Measurements from ENCODE around the gene STK16. TPM values are rescaled to one million over a fixed set of nuclear protein-coding genes. Genes with fewer than 3 reads are reported as not detected.
"Not testable (repeated sequence)": the region's sequence is repeated elsewhere in the genome, so short reads cannot be mapped to it uniquely, and the experiment has no call there.

STK16 gene
- polyA plus RNA-seq, 3 donors: 38.9 to 40.4 (median 39.9) TPM

GRCh38 chr2:219284501-219285372 lies 39.5 kb downstream of the STK16 start:
- no peak for DNase-seq

DNA sequence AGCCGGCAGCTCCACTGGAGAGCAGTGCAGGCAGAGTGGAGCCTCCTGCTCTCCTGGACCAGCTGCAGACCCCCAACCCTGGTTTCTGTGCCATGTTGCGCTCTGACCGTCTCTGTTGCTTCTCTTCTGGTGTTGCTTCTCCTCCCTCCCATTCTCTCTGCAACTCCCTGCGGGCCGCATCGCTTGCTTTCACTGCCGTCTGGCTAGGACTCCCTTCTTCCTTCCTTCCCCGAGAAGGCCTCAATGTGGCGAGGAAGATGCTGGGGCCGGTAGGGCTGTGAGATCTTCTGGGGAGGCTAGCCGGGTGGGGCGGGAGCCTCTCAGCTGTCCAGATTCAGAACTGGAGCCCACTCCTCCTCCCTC lies 40.1 kb downstream of the STK16 start:
- no peak for DNase-seq

GRCh38 chr2:219285894-219286425 lies 40.7 kb downstream of the STK16 start:
- peak; percentile 61 for DNase-seq

GRCh38 chr2:219286436-219287115 lies 41.3 kb downstream of the STK16 start:
- no peak for DNase-seq

- DNase-seq: not testable (repeated sequence)
These were observed 41.8 kb downstream of the STK16 start for GRCh38 chr2:219287116-219287440.

GRCh38 chr2:219287580-219288265 lies 42.4 kb downstream of the STK16 start:
- DNase-seq: no peak

- no peak for DNase-seq
These were observed 43.9 kb downstream of the STK16 start for GRCh38 chr2:219289195-219289536.

- DNase-seq: no peak
These were observed 44.5 kb downstream of the STK16 start for GRCh38 chr2:219289537-219290361.

- no peak for DNase-seq
These were observed 45.3 kb downstream of the STK16 start for GRCh38 chr2:219290381-219291171.

DNA sequence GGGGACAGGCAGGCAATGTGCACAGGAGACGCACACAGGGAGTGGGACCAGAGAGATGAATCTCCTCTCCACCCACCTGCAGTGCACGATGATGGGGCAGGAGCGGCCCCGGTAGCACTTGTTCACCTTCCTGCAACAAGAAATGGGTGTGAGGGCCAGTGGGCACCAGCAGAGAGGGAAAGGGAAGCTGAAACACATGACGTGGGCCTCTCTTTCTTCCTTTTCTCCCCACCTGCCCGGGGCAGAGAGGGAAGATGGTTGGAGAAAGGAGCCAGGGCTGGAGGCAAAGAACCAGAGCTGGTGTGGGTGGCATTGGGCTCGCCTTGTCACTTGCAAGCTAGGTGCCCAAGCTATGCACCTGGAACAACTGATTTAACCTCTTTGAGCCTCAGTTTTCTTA lies 46.1 kb downstream of the STK16 start:
- no peak for DNase-seq

DNA sequence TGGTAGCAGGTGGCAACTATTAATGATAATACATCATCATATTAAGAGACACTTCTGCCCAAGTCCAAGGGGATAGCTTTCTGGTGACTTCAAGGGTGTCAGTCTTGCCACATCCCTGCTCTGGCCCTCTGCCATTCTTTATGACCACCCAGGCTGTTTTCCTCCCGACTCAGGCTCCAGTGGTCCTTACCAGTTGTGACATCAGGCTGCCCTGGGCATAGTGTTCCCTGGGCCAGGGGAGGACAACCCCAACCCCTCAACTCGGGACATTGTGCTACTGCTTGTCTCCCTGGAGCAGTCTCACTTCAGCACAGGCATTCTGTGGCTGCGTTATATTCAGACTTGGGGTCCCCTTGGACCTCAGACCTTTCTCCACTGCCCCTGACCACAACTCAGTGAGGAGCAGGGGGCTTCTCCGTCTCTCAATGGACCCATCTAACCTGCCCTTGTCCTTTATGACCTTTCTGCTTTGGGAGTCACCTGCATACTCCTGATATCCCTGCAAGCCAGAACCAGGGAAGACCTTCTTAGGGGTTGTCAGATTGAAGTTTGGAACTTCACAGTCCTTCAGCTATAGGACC lies 46.7 kb downstream of the STK16 start:
- no peak for DNase-seq

GRCh38 chr2:219292616-219293015 lies 47.3 kb downstream of the STK16 start:
- no peak for DNase-seq

GRCh38 chr2:219293736-219294231 lies 48.5 kb downstream of the STK16 start:
- DNase-seq: no peak

GRCh38 chr2:219294356-219295351 lies 49.4 kb downstream of the STK16 start:
- peak; percentile 86 for DNase-seq

- no peak for DNase-seq
These were observed 50.9 kb downstream of the STK16 start for GRCh38 chr2:219296142-219296541.

GRCh38 chr2:219296631-219297391 lies 51.5 kb downstream of the STK16 start:
- no peak for DNase-seq

DNA sequence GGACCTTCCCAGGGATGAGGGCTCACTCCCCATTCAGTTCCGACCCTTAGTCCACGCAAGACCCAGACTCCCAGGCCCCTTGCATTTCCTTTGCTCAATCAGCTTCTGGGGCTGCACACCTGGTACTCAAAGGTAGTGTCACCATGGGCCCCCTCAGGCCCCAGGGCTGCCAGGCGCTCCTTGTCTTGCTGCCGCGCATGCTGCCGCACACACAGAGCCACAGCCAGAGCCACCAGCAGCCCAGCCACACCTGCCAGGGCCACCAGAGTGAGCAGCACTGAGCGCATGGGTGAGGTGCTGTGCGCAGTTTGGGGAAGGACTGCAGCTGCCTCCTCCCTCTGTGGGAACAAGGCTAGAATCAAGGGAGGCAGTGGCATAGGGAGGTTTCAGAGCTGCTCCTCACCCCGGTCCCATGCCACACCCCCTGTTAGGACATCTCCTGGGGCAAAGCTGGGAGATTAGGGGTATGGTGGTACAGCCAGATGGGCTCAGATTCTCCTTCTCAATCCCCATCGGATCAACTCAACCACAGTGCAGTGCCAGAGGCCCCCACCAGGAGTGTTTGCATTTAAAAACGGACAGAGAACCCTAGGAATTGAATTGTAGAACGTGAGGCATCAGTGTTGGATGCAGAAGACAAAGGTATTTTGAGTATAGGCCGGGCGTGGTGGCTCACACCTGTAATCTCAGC lies 52.6 kb downstream of the STK16 start:
- DNase-seq: no peak
